GM12878 (cell line): ENCODE data around the gene MAFG. TPM values are rescaled to one million over a fixed set of nuclear protein-coding genes. Genes with fewer than 3 reads are reported as not detected.

Source experiments
- BACH1 ChIP-seq: fragments of 450-650 bp; IDR thresholded peaks from 2 replicates; pipeline ENCODE4 v1.6.1; 2017; ENCODE audit warnings: mild to moderate bottlenecking, borderline replicate concordance
- BMI1 ChIP-seq: fragments of 450-650 bp; IDR thresholded peaks from 2 replicates; pipeline ENCODE4 v1.6.1; 2016; ENCODE audit warnings: mild to moderate bottlenecking, moderate library complexity, borderline replicate concordance
- CBX3 ChIP-seq: fragments of 200-600 bp; sonication (generic); IDR thresholded peaks from 2 replicates; pipeline ENCODE4 v1.6.1; 2016; ENCODE audit warnings: low read depth, borderline replicate concordance
- CEBPB ChIP-seq, 2 experiments: fragments of 150-350 bp in 1 of 2; IDR thresholded peaks; 2 replicates each; pipeline ENCODE4 v1.6.1; 2012 to 2014; ENCODE audit warnings: low read depth in 2 of 2, low read length in 2 of 2, borderline replicate concordance in 1 of 2, inconsistent platforms in 1 of 2
- CHD1 ChIP-seq: IDR thresholded peaks from 2 replicates; pipeline ENCODE4 v1.6.1; 2012; ENCODE audit warnings: low read depth, low read length, improper control_type of control experiment
- ETV6 ChIP-seq, 2 experiments: fragments of 450-650 bp in 1 of 2; IDR thresholded peaks in 1 of 2; conservative IDR thresholded peaks in 1 of 2; 2 replicates each; pipeline ENCODE4 v1.6.1; 2014; ENCODE audit warnings: antibody characterized with exemption in 1 of 2, borderline replicate concordance in 1 of 2, low read depth in 1 of 2, mild to moderate bottlenecking in 1 of 2, moderate library complexity in 1 of 2
- FOS ChIP-seq: IDR thresholded peaks from 3 replicates; pipeline ENCODE4 v1.6.1; 2011; ENCODE audit warnings: borderline replicate concordance; ENCODE audit not compliant: insufficient read length; ENCODE audit errors: extremely low read depth
- IKZF2 ChIP-seq, 2 experiments: fragments of 450-650 bp; IDR thresholded peaks; 2 replicates each; pipeline ENCODE4 v1.6.1; 2017; ENCODE audit warnings: mild to moderate bottlenecking in 2 of 2, moderate library complexity in 2 of 2
- JUND ChIP-seq: IDR thresholded peaks from 2 replicates; pipeline ENCODE4 v1.6.1; 2012; ENCODE audit warnings: low read depth, mild to moderate bottlenecking, low read length, improper control_type of control experiment, moderate library complexity
- MTA2 ChIP-seq: fragments of 450-650 bp; IDR thresholded peaks from 2 replicates; pipeline ENCODE4 v1.6.1; 2016; ENCODE audit warnings: low read depth, mild to moderate bottlenecking, moderate library complexity
- NBN ChIP-seq: fragments of 450-650 bp; IDR thresholded peaks from 2 replicates; pipeline ENCODE4 v1.6.1; 2016
- NR2C2 ChIP-seq: IDR thresholded peaks from 2 replicates; pipeline ENCODE4 v1.6.1; 2011; ENCODE audit warnings: borderline replicate concordance, low read depth; ENCODE audit not compliant: control insufficient read depth, insufficient read length
- PAX5 ChIP-seq: IDR thresholded peaks from 2 replicates; pipeline ENCODE4 v1.6.1; 2011; ENCODE audit warnings: low read depth, low read length, borderline replicate concordance
- SIX5 ChIP-seq: IDR thresholded peaks from 2 replicates; pipeline ENCODE4 v1.6.1; 2011; ENCODE audit warnings: mild to moderate bottlenecking, low read depth, low read length, moderate library complexity; ENCODE audit not compliant: severe bottlenecking
- SREBF1 ChIP-seq: IDR thresholded peaks from 2 replicates; pipeline ENCODE4 v1.6.1; 2012; ENCODE audit warnings: mild to moderate bottlenecking, low read length
- STAT1 ChIP-seq: fragments of 450-650 bp; conservative IDR thresholded peaks from 2 replicates; pipeline ENCODE4 v1.6.1; 2014; ENCODE audit warnings: antibody characterized with exemption, mild to moderate bottlenecking
- ZZZ3 ChIP-seq: IDR thresholded peaks from 2 replicates; pipeline ENCODE4 v1.6.1; 2011; ENCODE audit warnings: low read depth; ENCODE audit not compliant: control insufficient read depth, insufficient read length
- polyA plus RNA-seq, 11 experiments: library from polyadenylated mRNA; depleted of rRNA in 4 of 11; unstranded in 6 of 11; stranded (reverse) in 5 of 11; fragments of >200 nt; fragmentation: Nextera tagmentation in 4 of 11; fragmentation: Illumina TruSeq in 1 of 11; extraction: Ambion mirVana in 4 of 11; extraction: Trizol in 1 of 11; gene quantifications; 1 replicate in 1 of 11; 2 replicates in 10 of 11; pipeline versions ENCODE4 v1.2.1 to v1.2.3, GENCODE V29; 2011 to 2016; ENCODE audit warnings: inconsistent platforms in 2 of 11, missing spikeins in 2 of 11, low read depth in 1 of 11
- total RNA-seq, 4 experiments: library from RNA; depleted of rRNA in 3 of 4; stranded (reverse); fragments of >200 nt in 3 of 4; fragmentation: Illumina TruSeq in 1 of 4; extraction: Trizol in 1 of 4; gene quantifications; 2 replicates each; pipeline versions ENCODE4 v1.2.1 to v1.2.3, GENCODE V29; 2013 to 2021
- TF ChIP-seq, protein P1 (sequence below): IDR thresholded peaks from 2 replicates; pipeline ENCODE4 v1.6.1; 2011; ENCODE audit warnings: borderline replicate concordance, low read depth, mild to moderate bottlenecking, moderate library complexity, mixed read lengths, low read length; ENCODE audit not compliant: insufficient read depth; ENCODE audit errors: extremely low read length
- TF ChIP-seq, protein P2 (sequence below): IDR thresholded peaks from 2 replicates; pipeline ENCODE4 v1.6.1; 2012; ENCODE audit warnings: low read depth, low read length, improper control_type of control experiment
- TF ChIP-seq, protein P3 (sequence below): IDR thresholded peaks from 2 replicates; pipeline ENCODE4 v1.6.1; 2012; ENCODE audit warnings: improper control_type of control experiment, low read depth, low read length; ENCODE audit not compliant: insufficient replicate concordance

Gene MAFG
- total and polyA plus RNA-seq, 10 of the 15 experiments (the other 5 are each of a cell fraction or from before 2014, with no cell fraction given) = 0.48 to 20.1 (median 7.6) TPM

DNA sequence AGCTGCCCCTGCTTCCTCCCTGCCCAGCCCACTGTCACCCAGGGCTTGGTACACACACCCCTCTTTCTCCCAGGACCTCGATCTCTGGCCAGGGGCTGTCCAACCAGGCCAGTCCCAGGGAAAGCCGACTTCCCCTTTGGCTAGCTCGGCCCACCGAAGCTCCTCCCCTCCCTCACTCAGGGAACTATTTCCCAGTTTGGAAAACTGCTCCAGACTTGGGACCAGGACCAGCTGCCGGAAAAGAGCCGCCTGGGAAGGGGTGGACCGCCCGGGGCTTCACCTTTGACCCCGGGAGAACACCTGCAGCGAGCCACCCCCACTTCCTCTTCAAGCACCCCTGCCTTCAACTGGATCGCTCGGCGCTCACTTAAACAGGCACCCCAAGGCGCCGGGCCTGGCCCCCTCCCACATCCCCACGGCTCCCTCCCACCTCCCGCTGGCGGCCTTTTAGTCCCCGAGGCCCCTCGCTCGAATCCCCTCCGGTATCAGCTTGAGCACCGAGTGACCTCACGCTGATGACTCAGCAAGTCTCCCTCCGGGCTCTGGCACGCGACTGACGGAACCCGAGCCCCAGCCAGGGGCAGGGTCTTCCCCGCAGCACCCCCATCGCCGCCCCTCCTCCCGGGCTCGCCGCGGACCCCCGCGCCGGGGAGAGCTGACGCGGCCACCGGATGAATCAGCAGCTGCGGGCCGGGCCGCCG lies 934 bp downstream of the MAFG start (continued):
- TF ChIP-seq, protein P1, sequence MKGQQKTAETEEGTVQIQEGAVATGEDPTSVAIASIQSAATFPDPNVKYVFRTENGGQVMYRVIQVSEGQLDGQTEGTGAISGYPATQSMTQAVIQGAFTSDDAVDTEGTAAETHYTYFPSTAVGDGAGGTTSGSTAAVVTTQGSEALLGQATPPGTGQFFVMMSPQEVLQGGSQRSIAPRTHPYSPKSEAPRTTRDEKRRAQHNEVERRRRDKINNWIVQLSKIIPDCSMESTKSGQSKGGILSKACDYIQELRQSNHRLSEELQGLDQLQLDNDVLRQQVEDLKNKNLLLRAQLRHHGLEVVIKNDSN = no peak
- TF ChIP-seq IKZF2 (IDR thresholded peaks at IDR 0.05) (peak; percentile 45 to 46), MTA2 (peak; percentile 32; the same call in 1 of the 2 replicates), NR2C2 (no peak), SIX5 (no peak), BACH1 (peak; percentile 87), JUND (no peak), PAX5 (peak; percentile 46; the same call in 1 of the 2 replicates), ZZZ3 (no peak), CBX3 (no peak), ETV6 (conservative IDR thresholded peaks at IDR 0.05 in 1 of 2, IDR thresholded peaks at IDR 0.05 in 1 of 2; ENCODE audit: borderline replicate concordance in 1 of 2, low read depth in 1 of 2) (no peak), CEBPB (IDR thresholded peaks at IDR 0.05; ENCODE audit: borderline replicate concordance in 1 of 2, low read depth in 2 of 2, low read length in 2 of 2) (no peak), CHD1 (no peak), STAT1 (no peak), NBN (peak; percentile 20; the same call in 1 of the 2 replicates), SREBF1 (no peak), BMI1 (no peak), FOS (no peak)
- TF ChIP-seq, protein P2, sequence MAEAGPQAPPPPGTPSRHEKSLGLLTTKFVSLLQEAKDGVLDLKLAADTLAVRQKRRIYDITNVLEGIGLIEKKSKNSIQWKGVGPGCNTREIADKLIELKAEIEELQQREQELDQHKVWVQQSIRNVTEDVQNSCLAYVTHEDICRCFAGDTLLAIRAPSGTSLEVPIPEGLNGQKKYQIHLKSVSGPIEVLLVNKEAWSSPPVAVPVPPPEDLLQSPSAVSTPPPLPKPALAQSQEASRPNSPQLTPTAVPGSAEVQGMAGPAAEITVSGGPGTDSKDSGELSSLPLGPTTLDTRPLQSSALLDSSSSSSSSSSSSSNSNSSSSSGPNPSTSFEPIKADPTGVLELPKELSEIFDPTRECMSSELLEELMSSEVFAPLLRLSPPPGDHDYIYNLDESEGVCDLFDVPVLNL = no peak
- TF ChIP-seq, protein P3, sequence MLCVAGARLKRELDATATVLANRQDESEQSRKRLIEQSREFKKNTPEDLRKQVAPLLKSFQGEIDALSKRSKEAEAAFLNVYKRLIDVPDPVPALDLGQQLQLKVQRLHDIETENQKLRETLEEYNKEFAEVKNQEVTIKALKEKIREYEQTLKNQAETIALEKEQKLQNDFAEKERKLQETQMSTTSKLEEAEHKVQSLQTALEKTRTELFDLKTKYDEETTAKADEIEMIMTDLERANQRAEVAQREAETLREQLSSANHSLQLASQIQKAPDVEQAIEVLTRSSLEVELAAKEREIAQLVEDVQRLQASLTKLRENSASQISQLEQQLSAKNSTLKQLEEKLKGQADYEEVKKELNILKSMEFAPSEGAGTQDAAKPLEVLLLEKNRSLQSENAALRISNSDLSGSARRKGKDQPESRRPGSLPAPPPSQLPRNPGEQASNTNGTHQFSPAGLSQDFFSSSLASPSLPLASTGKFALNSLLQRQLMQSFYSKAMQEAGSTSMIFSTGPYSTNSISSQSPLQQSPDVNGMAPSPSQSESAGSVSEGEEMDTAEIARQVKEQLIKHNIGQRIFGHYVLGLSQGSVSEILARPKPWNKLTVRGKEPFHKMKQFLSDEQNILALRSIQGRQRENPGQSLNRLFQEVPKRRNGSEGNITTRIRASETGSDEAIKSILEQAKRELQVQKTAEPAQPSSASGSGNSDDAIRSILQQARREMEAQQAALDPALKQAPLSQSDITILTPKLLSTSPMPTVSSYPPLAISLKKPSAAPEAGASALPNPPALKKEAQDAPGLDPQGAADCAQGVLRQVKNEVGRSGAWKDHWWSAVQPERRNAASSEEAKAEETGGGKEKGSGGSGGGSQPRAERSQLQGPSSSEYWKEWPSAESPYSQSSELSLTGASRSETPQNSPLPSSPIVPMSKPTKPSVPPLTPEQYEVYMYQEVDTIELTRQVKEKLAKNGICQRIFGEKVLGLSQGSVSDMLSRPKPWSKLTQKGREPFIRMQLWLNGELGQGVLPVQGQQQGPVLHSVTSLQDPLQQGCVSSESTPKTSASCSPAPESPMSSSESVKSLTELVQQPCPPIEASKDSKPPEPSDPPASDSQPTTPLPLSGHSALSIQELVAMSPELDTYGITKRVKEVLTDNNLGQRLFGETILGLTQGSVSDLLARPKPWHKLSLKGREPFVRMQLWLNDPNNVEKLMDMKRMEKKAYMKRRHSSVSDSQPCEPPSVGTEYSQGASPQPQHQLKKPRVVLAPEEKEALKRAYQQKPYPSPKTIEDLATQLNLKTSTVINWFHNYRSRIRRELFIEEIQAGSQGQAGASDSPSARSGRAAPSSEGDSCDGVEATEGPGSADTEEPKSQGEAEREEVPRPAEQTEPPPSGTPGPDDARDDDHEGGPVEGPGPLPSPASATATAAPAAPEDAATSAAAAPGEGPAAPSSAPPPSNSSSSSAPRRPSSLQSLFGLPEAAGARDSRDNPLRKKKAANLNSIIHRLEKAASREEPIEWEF = no peak
